ENCODE results near the gene FBLN1.

DNA sequence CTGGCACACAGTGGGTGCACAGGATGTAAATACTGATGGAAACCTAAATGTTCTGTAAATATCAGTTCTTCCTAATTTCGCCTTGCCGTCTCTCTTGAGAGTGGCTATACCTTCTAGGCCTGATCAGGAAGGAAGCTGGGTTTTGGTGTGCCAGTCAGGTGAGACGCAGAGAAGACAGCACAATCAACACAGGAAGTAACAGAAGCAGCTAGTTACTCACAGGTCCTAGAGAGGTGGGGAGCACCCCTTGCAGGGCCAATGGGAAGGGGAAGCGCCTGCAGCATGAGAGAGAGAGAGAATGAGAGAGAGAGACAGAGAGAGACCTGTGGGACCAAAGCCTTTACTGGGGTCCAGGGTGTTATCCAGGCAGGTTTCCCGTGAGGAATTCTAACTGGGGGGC is 80.8 kb downstream of the FBLN1 start:
- TF ChIP-seq EP300 (IDR thresholded peaks at IDR 0.05) (no peak), POLR2A (IDR thresholded peaks at IDR 0.05) (no peak), CTCF (IDR thresholded peaks at IDR 0.05) (no peak)

All from stomach (tissue), 4 donors.